Measurements from ENCODE around the gene UCHL3. TPM values are rescaled to one million over a fixed set of nuclear protein-coding genes. Genes with fewer than 3 reads are reported as not detected.
A peak's percentile ranks its signal among the peaks of the same experiment; 100 is the strongest.

Gene UCHL3
- total RNA-seq, 1 donor from 2014 or later = 39.6 TPM

- H3K4me3 Mint-ChIP-seq (ENCODE audit: low read depth) = no peak overlapping the region
- no peaks in the 10 kb centered on the region for H3K4me1 Mint-ChIP-seq (ENCODE audit: low read depth)
- TF ChIP-seq CTCF (IDR thresholded peaks at IDR 0.05; ENCODE audit: unreplicated experiment) = no peak
- no peak overlapping the region for H3K27ac Mint-ChIP-seq
- H3K36me3 Mint-ChIP-seq (ENCODE audit: insufficient read depth) = peaks cover 10% of the 10 kb centered on the region
- no peaks in the 10 kb centered on the region for H3K9me3 Mint-ChIP-seq (ENCODE audit: low read depth)
- DNase-seq (ENCODE audit: low spot score, unreplicated experiment) = no peak
- H3K27me3 Mint-ChIP-seq = no peaks in the 10 kb centered on the region
These were observed 71.6 kb downstream of the UCHL3 start for GRCh38 chr13:75621147-75621546.

- Mint-ChIP-seq H3K36me3 (ENCODE audit: insufficient read depth) (peaks cover 5% of the 10 kb centered on the region), H3K4me1 (ENCODE audit: low read depth) (no peaks in the 10 kb centered on the region), H3K27ac (no peak overlapping the region), H3K4me3 (ENCODE audit: low read depth) (no peak overlapping the region), H3K9me3 (ENCODE audit: low read depth) (no peaks in the 10 kb centered on the region), H3K27me3 (peaks cover 7% of the 10 kb centered on the region)
- DNase-seq (ENCODE audit: low spot score, unreplicated experiment) = no peak
- TF ChIP-seq CTCF (IDR thresholded peaks at IDR 0.05; ENCODE audit: unreplicated experiment) = no peak
These were observed 79.2 kb downstream of the UCHL3 start for GRCh38 chr13:75628801-75629200.

- Mint-ChIP-seq H3K27ac (no peak overlapping the region), H3K4me1 (ENCODE audit: low read depth) (no peaks in the 10 kb centered on the region), H3K27me3 (peaks cover 29% of the 10 kb centered on the region), H3K9me3 (ENCODE audit: low read depth) (no peaks in the 10 kb centered on the region), H3K4me3 (ENCODE audit: low read depth) (peak overlapping the region; percentile 11), H3K36me3 (ENCODE audit: insufficient read depth) (peaks cover 3% of the 10 kb centered on the region)
- TF ChIP-seq CTCF (IDR thresholded peaks at IDR 0.05; ENCODE audit: unreplicated experiment) = no peak
- DNase-seq (ENCODE audit: low spot score, unreplicated experiment) = no peak
These were observed 83.7 kb downstream of the UCHL3 start for GRCh38 chr13:75633285-75633684.

GRCh38 chr13:75635101-75635827, 85.7 kb downstream of the UCHL3 start:
- H3K9me3 Mint-ChIP-seq (ENCODE audit: low read depth) = no peaks in the 10 kb centered on the region
- TF ChIP-seq CTCF (IDR thresholded peaks at IDR 0.05; ENCODE audit: unreplicated experiment) = no peak
- H3K36me3 Mint-ChIP-seq (ENCODE audit: insufficient read depth) = peaks cover 3% of the 10 kb centered on the region
- DNase-seq (ENCODE audit: low spot score, unreplicated experiment) = no peak
- no peaks in the 10 kb centered on the region for H3K4me1 Mint-ChIP-seq (ENCODE audit: low read depth)
- no peak overlapping the region for H3K27ac Mint-ChIP-seq
- H3K27me3 Mint-ChIP-seq = peaks cover 47% of the 10 kb centered on the region
- peak overlapping the region; percentile 50 for H3K4me3 Mint-ChIP-seq (ENCODE audit: low read depth)

- peaks cover 54% of the 10 kb centered on the region for H3K27me3 Mint-ChIP-seq
- peak; percentile 49 for DNase-seq (ENCODE audit: low spot score, unreplicated experiment)
- H3K4me1 Mint-ChIP-seq (ENCODE audit: low read depth) = no peaks in the 10 kb centered on the region
- peaks cover 3% of the 10 kb centered on the region for H3K36me3 Mint-ChIP-seq (ENCODE audit: insufficient read depth)
- peak within 1 kb of the TSS; percentile 61 for H3K4me3 Mint-ChIP-seq (ENCODE audit: low read depth)
- TF ChIP-seq CTCF (IDR thresholded peaks at IDR 0.05; ENCODE audit: unreplicated experiment) = no peak
- H3K9me3 Mint-ChIP-seq (ENCODE audit: low read depth) = no peaks in the 10 kb centered on the region
- H3K27ac Mint-ChIP-seq = no peak within 1 kb of the TSS
These were observed 86.3 kb downstream of the UCHL3 start, which contains the start of gene LMO7 for GRCh38 chr13:75635828-75636435. TSS of gene LMO7 (plus strand) at chr13:75636330. CDS start at chr13:75636658, 328 bp downstream.

All from progenitor cell of endocrine pancreas (in vitro differentiated cells).